Neuronal stem cell (in vitro differentiated cells): Measurements from ENCODE around the gene DARS2.

Source experiments
- DNase-seq: peaks from one replicate; pipeline ENCODE4 v3.0.0-alpha.2; 2013; ENCODE audit warnings: low spot score
- H2AFZ ChIP-seq: one replicate; pipeline ENCODE4 v1.6.1; 2013; ENCODE audit warnings: mild to moderate bottlenecking, low read length, inconsistent platforms
- H2AK5ac ChIP-seq: 2 replicates; pipeline ENCODE4 v1.6.1; 2013; ENCODE audit warnings: low read depth, mild to moderate bottlenecking, inconsistent platforms, low read length, moderate library complexity, mixed read lengths
- H2BK120ac ChIP-seq: 2 replicates; pipeline ENCODE4 v1.6.1; 2013; ENCODE audit warnings: low read depth, mild to moderate bottlenecking, inconsistent platforms, low read length, moderate library complexity, mixed read lengths
- H2BK12ac ChIP-seq: one replicate; pipeline ENCODE4 v1.6.1; 2013; ENCODE audit warnings: low read length, inconsistent platforms
- H2BK15ac ChIP-seq: 2 replicates; pipeline ENCODE4 v1.6.1; 2013; ENCODE audit warnings: mild to moderate bottlenecking, low read length, inconsistent platforms, mixed read lengths
- H2BK5ac ChIP-seq: one replicate; pipeline ENCODE4 v1.6.1; 2013; ENCODE audit warnings: inconsistent platforms, mild to moderate bottlenecking, low read length, moderate library complexity
- H3K14ac ChIP-seq: one replicate; pipeline ENCODE4 v1.6.1; 2013; ENCODE audit warnings: low read length, inconsistent platforms
- H3K18ac ChIP-seq: 2 replicates; pipeline ENCODE4 v1.6.1; 2013; ENCODE audit warnings: low read length, inconsistent platforms
- H3K23ac ChIP-seq: 2 replicates; pipeline ENCODE4 v1.6.1; 2013; ENCODE audit warnings: low read depth, mild to moderate bottlenecking, mixed read lengths, low read length, inconsistent platforms; ENCODE audit not compliant: poor library complexity
- H3K27ac ChIP-seq: replicated peaks from 3 replicates; pipeline ENCODE4 v1.5.1; 2013; ENCODE audit warnings: low read length, inconsistent platforms
- H3K27me3 ChIP-seq, 3 experiments: 2 replicates each; pipeline ENCODE4 v1.6.1; 2013; ENCODE audit warnings: low read length in 3 of 3, mild to moderate bottlenecking in 2 of 3, inconsistent platforms in 1 of 3, low read depth in 1 of 3, mixed read lengths in 1 of 3, moderate library complexity in 1 of 3; ENCODE audit not compliant: control insufficient read depth in 3 of 3, insufficient read depth in 3 of 3
- H3K36me3 ChIP-seq, 2 donors: replicated peaks in 1 of 2; 2 replicates each; pipeline ENCODE4 v1.6.1; 2013; ENCODE audit warnings: low read length in 2 of 2; ENCODE audit not compliant: control insufficient read depth in 2 of 2, insufficient read depth in 2 of 2
- H3K4ac ChIP-seq: 2 replicates; pipeline ENCODE4 v1.6.1; 2013; ENCODE audit warnings: inconsistent platforms, mild to moderate bottlenecking, low read length, moderate library complexity
- H3K4me1 ChIP-seq, 2 donors: 1 replicate in 1 of 2; 2 replicates in 1 of 2; pipeline ENCODE4 v1.6.1; 2013; ENCODE audit warnings: low read length in 2 of 2, low read depth in 1 of 2; ENCODE audit not compliant: control insufficient read depth in 2 of 2, insufficient read depth in 1 of 2
- H3K4me2 ChIP-seq: one replicate; pipeline ENCODE4 v1.6.1; 2013; ENCODE audit warnings: mild to moderate bottlenecking, low read length, inconsistent platforms; ENCODE audit not compliant: insufficient read depth, poor library complexity, severe bottlenecking
- H3K4me3 ChIP-seq, 2 donors: 2 replicates each; pipeline ENCODE4 v1.5.1; 2013; ENCODE audit warnings: low read length in 2 of 2, mild to moderate bottlenecking in 2 of 2, inconsistent platforms in 1 of 2, moderate library complexity in 1 of 2
- H3K79me1 ChIP-seq: one replicate; pipeline ENCODE4 v1.6.1; 2013; ENCODE audit warnings: low read depth, mild to moderate bottlenecking, inconsistent platforms, low read length, moderate library complexity
- H3K9ac ChIP-seq: one replicate; pipeline ENCODE4 v1.6.1; 2013; ENCODE audit warnings: mild to moderate bottlenecking, low read depth, low read length, inconsistent platforms; ENCODE audit not compliant: poor library complexity
- H3K9me3 ChIP-seq, 2 donors: replicated peaks in 1 of 2; 2 replicates each; pipeline versions ENCODE3 to v1.6.1; 2013; ENCODE audit warnings: low read length in 2 of 2, mild to moderate bottlenecking in 2 of 2, inconsistent platforms in 1 of 2, low read depth in 1 of 2, mixed read lengths in 1 of 2, moderate library complexity in 1 of 2; ENCODE audit not compliant: control insufficient read depth in 2 of 2, insufficient read depth in 1 of 2
- H4K8ac ChIP-seq: one replicate; pipeline ENCODE4 v1.6.1; 2013; ENCODE audit warnings: low read depth, mild to moderate bottlenecking, inconsistent platforms, low read length, moderate library complexity
- H4K91ac ChIP-seq: one replicate; pipeline ENCODE4 v1.6.1; 2013; ENCODE audit warnings: low read length, low read depth, mild to moderate bottlenecking, inconsistent platforms; ENCODE audit not compliant: poor library complexity
- WGBS, 2 donors: extraction: QIAGEN DNeasy Blood & Tissue Kit; methylation state at CpG; one replicate each; pipeline ENCODE4 v1.1.7; 2013; ENCODE audit warnings: missing lambda C conversion rate in 2 of 2, mixed read lengths in 1 of 2; ENCODE audit not compliant: insufficient read length in 2 of 2, insufficient replicate concordance in 1 of 2; ENCODE audit errors: extremely low coverage in 2 of 2; 5-methylcytosine and 5-hydroxymethylcytosine counted together

Gene DARS2

DNA sequence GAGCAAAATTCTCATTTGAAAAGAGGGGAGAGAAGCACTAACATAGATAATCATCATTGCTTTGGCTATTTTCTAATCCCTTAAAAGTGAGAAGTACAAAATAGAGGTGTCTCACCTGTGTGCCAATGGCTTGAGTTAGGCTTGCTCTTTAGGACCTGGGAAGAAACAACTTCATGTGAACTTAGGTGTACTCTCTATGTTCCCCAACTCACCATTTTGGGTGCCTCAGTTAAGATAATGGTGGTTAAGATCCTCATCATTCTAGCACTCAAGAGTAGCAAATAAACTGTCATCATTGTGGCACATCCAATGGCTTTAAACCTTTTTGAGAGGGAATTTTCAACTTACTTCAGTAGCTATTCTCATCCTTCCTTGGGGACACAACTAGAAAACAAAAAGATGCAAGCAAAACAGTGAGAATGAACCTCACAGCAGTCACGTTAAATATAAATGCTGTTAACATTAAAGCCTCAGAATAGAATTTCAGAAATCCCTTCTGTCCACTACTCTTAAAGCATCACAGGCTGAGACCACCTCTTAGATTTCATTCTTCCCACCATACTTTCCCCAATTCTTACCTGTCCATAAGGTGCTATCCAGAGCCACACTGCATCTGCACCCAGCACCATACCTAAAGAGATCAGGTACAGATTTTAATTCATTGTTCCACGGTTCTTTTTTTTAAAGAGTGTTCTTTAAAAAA, 42.1 kb downstream of the DARS2 start:
- Histone ChIP-seq H3K79me1 (no peaks in the 10 kb centered on the region), H3K27me3 (no peaks in the 10 kb centered on the region), H3K18ac (no peak overlapping the region), H2AK5ac (no peak overlapping the region), H3K23ac (no peak overlapping the region), H3K4ac (no peak overlapping the region), H3K9ac (no peak overlapping the region), H3K27ac (no peak overlapping the region), H4K91ac (no peak overlapping the region), H2BK5ac (no peak overlapping the region), H3K9me3 (no peaks in the 10 kb centered on the region), H2BK12ac (no peak overlapping the region), H3K36me3 (peaks cover 19 to 76% of the 10 kb centered on the region in 2 donors), H2BK120ac (no peak overlapping the region), H3K4me2 (peak overlapping the region; percentile 89), H3K14ac (no peak overlapping the region), H3K4me3 (peak overlapping the region; percentile 86 to 97), H2AFZ (no peak overlapping the region), H3K4me1 (peaks cover 4 to 11% of the 10 kb centered on the region in 2 donors), H4K8ac (no peak overlapping the region), H2BK15ac (no peak overlapping the region)
- WGBS, 2 donors = no CpG with 5 or more reads among the region's 2 CpGs
- DNase-seq = no peak

- H3K36me3 ChIP-seq = peaks cover 17 to 76% of the 10 kb centered on the region in 2 donors
- peak overlapping the region; percentile 5 for H4K91ac ChIP-seq
- no peak overlapping the region for H3K4ac ChIP-seq
- H2AK5ac ChIP-seq = peak overlapping the region; percentile 76
- no peak overlapping the region for H2BK15ac ChIP-seq
- H3K4me3 ChIP-seq = peak overlapping the region; percentile 86 to 97
- no CpG with 5 or more reads among the region's 32 CpGs for WGBS, 2 donors
- H3K4me2 ChIP-seq = peak overlapping the region; percentile 89
- H3K9ac ChIP-seq = peak overlapping the region; percentile 93
- H3K27me3 ChIP-seq = no peaks in the 10 kb centered on the region
- no peaks in the 10 kb centered on the region for H3K79me1 ChIP-seq
- peak overlapping the region; percentile 86 for H3K18ac ChIP-seq
- DNase-seq = no peak
- H2BK120ac ChIP-seq = no peak overlapping the region
- H2BK12ac ChIP-seq = no peak overlapping the region
- H3K4me1 ChIP-seq = peaks cover 4 to 11% of the 10 kb centered on the region in 2 donors
- no peak overlapping the region for H4K8ac ChIP-seq
- H2AFZ ChIP-seq = peak overlapping the region; percentile 44
- H3K9me3 ChIP-seq = no peaks in the 10 kb centered on the region
- H3K27ac ChIP-seq = peak overlapping the region; percentile 78
- H3K14ac ChIP-seq = no peak overlapping the region
- peak overlapping the region; percentile 98 for H3K23ac ChIP-seq
- peak overlapping the region; percentile 89 for H2BK5ac ChIP-seq
These were observed 42.8 kb downstream of the DARS2 start for GRCh38 chr1:173867141-173867752.

GRCh38 chr1:173867753-173868265, 43.3 kb downstream of the DARS2 start, which contains the start of gene GAS5:
GAS5 (minus strand) TSS chr1:173867989.
- peak; percentile 100 for DNase-seq
- Histone ChIP-seq H3K9me3 (no peaks in the 10 kb centered on the region), H3K4me2 (peak within 1 kb of the TSS; percentile 89), H4K8ac (no peak within 1 kb of the TSS), H3K27me3 (no peaks in the 10 kb centered on the region), H3K14ac (no peak within 1 kb of the TSS), H3K27ac (peak within 1 kb of the TSS; percentile 96), H3K23ac (peak within 1 kb of the TSS; percentile 98), H2BK5ac (peak within 1 kb of the TSS; percentile 97), H3K4me3 (peak within 1 kb of the TSS; percentile 97), H3K4me1 (peaks cover 4 to 11% of the 10 kb centered on the region in 2 donors), H3K36me3 (peaks cover 17 to 74% of the 10 kb centered on the region in 2 donors), H2AK5ac (peak within 1 kb of the TSS; percentile 76), H2BK120ac (no peak within 1 kb of the TSS), H2BK12ac (peak within 1 kb of the TSS; percentile 84), H2BK15ac (no peak within 1 kb of the TSS), H3K9ac (peak within 1 kb of the TSS; percentile 93), H3K4ac (no peak within 1 kb of the TSS), H3K18ac (peak within 1 kb of the TSS; percentile 98), H2AFZ (peak within 1 kb of the TSS; percentile 94), H3K79me1 (no peaks in the 10 kb centered on the region), H4K91ac (peak within 1 kb of the TSS; percentile 5)
- WGBS, 2 donors = no CpG with 5 or more reads among the region's 30 CpGs
